ENCODE measurements around the gene IQCC. TPM values are rescaled to one million over a fixed set of nuclear protein-coding genes. Genes with fewer than 3 reads are reported as not detected.

IQCC gene
- total RNA-seq, 6 experiments from 2014 or later, result 0.27 to 0.87 (median 0.41) TPM

DNA sequence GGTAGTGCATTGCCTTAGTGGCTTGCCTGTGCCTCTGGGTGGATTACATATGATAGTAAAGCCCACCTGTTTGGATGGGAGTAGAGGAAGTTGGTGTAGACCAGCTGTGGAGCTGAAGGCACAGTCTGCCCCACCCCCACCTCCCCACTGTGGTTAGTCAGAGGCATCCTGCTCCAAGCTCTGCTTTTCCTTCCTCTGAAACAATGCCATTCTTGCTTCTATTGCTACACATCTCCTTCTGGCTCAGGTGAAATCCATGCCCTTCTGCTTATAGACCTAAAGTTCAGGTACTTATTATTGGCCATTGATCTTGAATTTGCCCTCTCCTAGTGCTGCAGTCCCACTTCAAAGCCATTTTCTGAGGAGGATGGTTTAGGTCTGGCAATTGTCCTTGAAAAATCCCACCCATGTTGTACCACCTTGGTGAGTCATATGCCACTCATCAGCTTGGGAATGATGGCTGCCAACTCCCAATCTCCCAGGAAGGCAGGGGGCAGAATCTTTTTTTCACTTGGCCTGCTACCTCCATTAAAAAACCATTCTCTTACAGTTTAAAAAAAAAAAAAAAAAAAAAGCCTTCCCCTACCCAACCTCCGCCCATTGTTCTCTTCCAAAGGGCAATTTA, 32.7 kb upstream of the IQCC start:
- intact Hi-C loops (cut with DNase I), result no loop called here
- Histone ChIP-seq H3K4me3 (no peak overlapping the region), H3K27ac (no peak overlapping the region), H3K36me3 (peaks cover 0 to 41% (median 21%) of the 10 kb centered on the region in 4 donors), H3K4me1 (peaks cover 0 to 14% (median 6%) of the 10 kb centered on the region in 4 donors), H3K27me3 (no peaks in the 10 kb centered on the region), H3K9me3 (no peaks in the 10 kb centered on the region)
- no peak for TF ChIP-seq POLR2A (IDR thresholded peaks at IDR 0.05)
- TF ChIP-seq CTCF (IDR thresholded peaks at IDR 0.05), result no peak
- DNase-seq, result no peak
- no peak for ATAC-seq
- 93% methylated on average over 1 of the region's 1 CpG for WGBS (ENCODE audit: insufficient coverage, low coverage, low lambda C conversion rate, missing lambda C conversion rate)

- Histone ChIP-seq H3K9me3 (no peaks in the 10 kb centered on the region), H3K27ac (peak overlapping the region; percentile 80 to 95 (median 81)), H3K4me3 (peak overlapping the region in 2 of 3 donors; percentile 84 to 87), H3K4me1 (peaks cover 0 to 46% (median 19%) of the 10 kb centered on the region in 4 donors), H3K27me3 (no peaks in the 10 kb centered on the region), H3K36me3 (peaks cover 0 to 10% (median 3%) of the 10 kb centered on the region in 4 donors)
- TF ChIP-seq CTCF (IDR thresholded peaks at IDR 0.05) (no peak), POLR2A (IDR thresholded peaks at IDR 0.05) (no peak)
- ATAC-seq, result peak; percentile 55 to 71 (median 58)
- peak in 1 of 3 donors; percentile 72 for DNase-seq
- intact Hi-C loops (cut with DNase I), result no loop called here
- WGBS (ENCODE audit: insufficient coverage, low coverage, low lambda C conversion rate, missing lambda C conversion rate), result 30% methylated on average over 7 of the region's 7 CpGs
Measured at GRCh38 chr1:32178380-32179192, 26.9 kb upstream of the IQCC start.

DNA sequence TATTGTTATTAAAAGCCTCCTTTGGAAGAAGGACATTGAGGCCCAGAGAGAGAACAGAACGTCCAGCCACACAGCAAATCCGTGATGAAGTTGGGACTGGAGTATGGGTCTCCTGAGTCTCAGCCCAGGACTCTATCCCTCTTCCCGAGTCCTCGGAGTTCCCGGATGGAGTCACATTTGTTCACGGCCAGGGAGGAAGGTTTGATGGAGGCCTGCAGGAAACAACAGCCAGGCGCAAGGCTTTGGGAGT, 26.4 kb upstream of the IQCC start:
- Histone ChIP-seq H3K4me3 (peak overlapping the region; percentile 49 to 87 (median 84)), H3K27ac (peak overlapping the region; percentile 80 to 95 (median 81)), H3K36me3 (peaks cover 0 to 15% (median 6%) of the 10 kb centered on the region in 4 donors), H3K9me3 (no peaks in the 10 kb centered on the region), H3K27me3 (no peaks in the 10 kb centered on the region), H3K4me1 (peaks cover 0 to 46% (median 19%) of the 10 kb centered on the region in 4 donors)
- no peak for DNase-seq
- no peak for ATAC-seq
- WGBS (ENCODE audit: insufficient coverage, low coverage, low lambda C conversion rate, missing lambda C conversion rate), result 4% methylated on average over 6 of the region's 7 CpGs
- TF ChIP-seq POLR2A (IDR thresholded peaks at IDR 0.05), result no peak
- no peak for TF ChIP-seq CTCF (IDR thresholded peaks at IDR 0.05)
- intact Hi-C loops (cut with DNase I), result no loop called here

DNA sequence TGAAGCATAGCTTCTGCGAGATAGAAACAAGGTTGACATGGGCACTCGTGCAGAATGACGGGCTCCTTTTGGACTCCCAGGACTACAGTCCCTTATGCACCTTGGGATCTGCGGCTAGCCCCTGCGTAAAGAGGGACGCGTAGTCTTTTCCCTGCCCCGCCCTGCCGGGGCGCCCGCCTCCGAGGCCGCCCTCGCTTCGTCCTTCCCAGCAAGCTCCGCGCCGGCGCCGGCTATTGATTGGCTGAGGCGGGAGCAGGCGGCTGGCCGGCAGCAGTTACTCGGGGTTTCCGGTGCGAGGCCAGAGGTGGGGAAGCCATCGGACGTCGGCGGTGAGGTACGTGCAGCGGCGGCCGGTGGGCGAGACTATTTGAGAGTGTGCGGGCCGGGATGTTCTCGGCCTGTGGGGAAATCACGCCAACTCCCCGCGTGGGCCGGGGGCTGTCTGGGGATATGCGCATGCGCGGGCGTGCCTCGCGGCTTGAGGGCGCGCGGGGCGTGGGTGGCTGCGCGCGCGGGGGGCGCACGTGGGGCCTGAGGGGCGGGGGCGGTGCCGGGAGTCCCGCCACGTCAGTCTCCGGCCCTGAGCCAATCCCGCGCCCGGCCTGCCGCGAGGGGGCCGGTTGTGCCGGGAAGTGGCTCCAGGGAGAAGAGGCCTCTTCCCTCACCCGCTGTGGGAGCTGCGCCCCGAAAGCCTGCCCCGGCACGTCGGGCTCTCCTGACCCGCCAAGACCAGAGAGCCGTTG, 25.9 kb upstream of the IQCC start, which contains the start of gene TXLNA:
TXLNA (plus strand) TSS at position 233 of the 743 bp plus-strand sequence. CDS start 671 bp downstream, outside the sequence.
- ATAC-seq, result peak; percentile 82 to 90 (median 87)
- intact Hi-C loops (cut with DNase I), result no loop called here
- H3K27ac ChIP-seq, result peak within 1 kb of the TSS; percentile 80 to 95 (median 81)
- H3K36me3 ChIP-seq, result peaks cover 0 to 20% (median 9%) of the 10 kb centered on the region in 4 donors
- DNase-seq, result peak; percentile 96
- H3K4me1 ChIP-seq, result peaks cover 0 to 46% (median 19%) of the 10 kb centered on the region in 4 donors
- WGBS (ENCODE audit: insufficient coverage, low coverage, low lambda C conversion rate, missing lambda C conversion rate), result 0% methylated on average over 16 of the region's 79 CpGs
- peak within 1 kb of the TSS; percentile 49 to 87 (median 84) for H3K4me3 ChIP-seq
- TF ChIP-seq POLR2A (IDR thresholded peaks at IDR 0.05), result peak; percentile 72
- peak in 1 of 4 donors; percentile 22 for TF ChIP-seq CTCF (IDR thresholded peaks at IDR 0.05)
- no peaks in the 10 kb centered on the region for H3K27me3 ChIP-seq
- H3K9me3 ChIP-seq, result no peaks in the 10 kb centered on the region

Data from right lobe of liver (tissue), 6 donors.